Cardiac muscle cell (in vitro differentiated cells and primary cell): ENCODE measurements around the gene DCAF15. TPM values are rescaled to one million over a fixed set of nuclear protein-coding genes. Genes with fewer than 3 reads are reported as not detected.

Experiments
- DNase-seq, 2 donors: peaks; one replicate each; pipeline versions ENCODE4 v3.0.0 to v3.0.0-alpha.2; 2010 to 2017; ENCODE audit warnings: low read depth in 1 of 2, low spot score in 1 of 2
- H3K27ac ChIP-seq: fragments of 200-600 bp; sonication (generic); 2 replicates; pipeline ENCODE4 v1.5.1; 2016
- H3K27me3 ChIP-seq: fragments of 200-600 bp; sonication (generic); 2 replicates; pipeline ENCODE4 v1.6.0; 2016; ENCODE audit warnings: control low read depth
- H3K36me3 ChIP-seq: fragments of 200-600 bp; sonication (generic); 2 replicates; pipeline ENCODE4 v1.5.1; 2016; ENCODE audit warnings: control low read depth
- H3K4me1 ChIP-seq: fragments of 200-600 bp; sonication (generic); 2 replicates; pipeline ENCODE4 v1.8.1; 2017; ENCODE audit warnings: low read depth, mild to moderate bottlenecking, mixed run types
- H3K4me3 ChIP-seq: fragments of 200-600 bp; sonication (generic); 2 replicates; pipeline ENCODE4 v1.5.1; 2016; ENCODE audit warnings: mild to moderate bottlenecking
- H3K9me3 ChIP-seq: fragments of 200-600 bp; sonication (generic); 2 replicates; pipeline ENCODE4 v1.5.1; 2017; ENCODE audit warnings: low read depth, mild to moderate bottlenecking, control low read depth
- polyA plus RNA-seq: library from polyadenylated mRNA; unstranded; fragments of >200 nt; fragmentation: Nextera tagmentation; extraction: Ambion mirVana; gene quantifications from 2 replicates; pipeline ENCODE4 v1.2.1, GENCODE V29; 2016
- total RNA-seq: library from RNA; depleted of rRNA; stranded (reverse); fragments of >200 nt; gene quantifications from 2 replicates; pipeline ENCODE4 v1.2.3, GENCODE V29; 2016
- TF ChIP-seq, protein P1 (sequence below): IDR thresholded peaks from 2 replicates; pipeline ENCODE4 v1.5.1; 2012; ENCODE audit warnings: low read depth, mild to moderate bottlenecking, low read length

Gene DCAF15
- total and polyA plus RNA-seq, 2 experiments from 2014 or later: 33.3 to 44.6 TPM

GRCh38 chr19:13987101-13987890, 35.0 kb downstream of the DCAF15 start:
- TF ChIP-seq, protein P1, sequence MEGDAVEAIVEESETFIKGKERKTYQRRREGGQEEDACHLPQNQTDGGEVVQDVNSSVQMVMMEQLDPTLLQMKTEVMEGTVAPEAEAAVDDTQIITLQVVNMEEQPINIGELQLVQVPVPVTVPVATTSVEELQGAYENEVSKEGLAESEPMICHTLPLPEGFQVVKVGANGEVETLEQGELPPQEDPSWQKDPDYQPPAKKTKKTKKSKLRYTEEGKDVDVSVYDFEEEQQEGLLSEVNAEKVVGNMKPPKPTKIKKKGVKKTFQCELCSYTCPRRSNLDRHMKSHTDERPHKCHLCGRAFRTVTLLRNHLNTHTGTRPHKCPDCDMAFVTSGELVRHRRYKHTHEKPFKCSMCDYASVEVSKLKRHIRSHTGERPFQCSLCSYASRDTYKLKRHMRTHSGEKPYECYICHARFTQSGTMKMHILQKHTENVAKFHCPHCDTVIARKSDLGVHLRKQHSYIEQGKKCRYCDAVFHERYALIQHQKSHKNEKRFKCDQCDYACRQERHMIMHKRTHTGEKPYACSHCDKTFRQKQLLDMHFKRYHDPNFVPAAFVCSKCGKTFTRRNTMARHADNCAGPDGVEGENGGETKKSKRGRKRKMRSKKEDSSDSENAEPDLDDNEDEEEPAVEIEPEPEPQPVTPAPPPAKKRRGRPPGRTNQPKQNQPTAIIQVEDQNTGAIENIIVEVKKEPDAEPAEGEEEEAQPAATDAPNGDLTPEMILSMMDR: no peak
- H3K9me3 ChIP-seq: no peaks in the 10 kb centered on the region
- H3K36me3 ChIP-seq: no peaks in the 10 kb centered on the region
- no peak for DNase-seq
- no peaks in the 10 kb centered on the region for H3K27me3 ChIP-seq
- H3K27ac ChIP-seq: peak overlapping the region; percentile 49
- peaks cover 13% of the 10 kb centered on the region for H3K4me1 ChIP-seq
- H3K4me3 ChIP-seq: no peak overlapping the region

GRCh38 chr19:13989487-13989886, 37.2 kb downstream of the DCAF15 start:
- DNase-seq: no peak
- Histone ChIP-seq H3K27me3 (no peaks in the 10 kb centered on the region), H3K9me3 (no peaks in the 10 kb centered on the region), H3K4me1 (peaks cover 13% of the 10 kb centered on the region), H3K4me3 (no peak overlapping the region), H3K27ac (no peak overlapping the region), H3K36me3 (no peaks in the 10 kb centered on the region)
- TF ChIP-seq, protein P1: no peak

GRCh38 chr19:13990085-13990484, 37.8 kb downstream of the DCAF15 start:
- DNase-seq: no peak
- no peaks in the 10 kb centered on the region for H3K9me3 ChIP-seq
- H3K4me1 ChIP-seq: peaks cover 13% of the 10 kb centered on the region
- TF ChIP-seq, protein P1: no peak
- H3K4me3 ChIP-seq: no peak overlapping the region
- no peak overlapping the region for H3K27ac ChIP-seq
- no peaks in the 10 kb centered on the region for H3K36me3 ChIP-seq
- no peaks in the 10 kb centered on the region for H3K27me3 ChIP-seq

DNA sequence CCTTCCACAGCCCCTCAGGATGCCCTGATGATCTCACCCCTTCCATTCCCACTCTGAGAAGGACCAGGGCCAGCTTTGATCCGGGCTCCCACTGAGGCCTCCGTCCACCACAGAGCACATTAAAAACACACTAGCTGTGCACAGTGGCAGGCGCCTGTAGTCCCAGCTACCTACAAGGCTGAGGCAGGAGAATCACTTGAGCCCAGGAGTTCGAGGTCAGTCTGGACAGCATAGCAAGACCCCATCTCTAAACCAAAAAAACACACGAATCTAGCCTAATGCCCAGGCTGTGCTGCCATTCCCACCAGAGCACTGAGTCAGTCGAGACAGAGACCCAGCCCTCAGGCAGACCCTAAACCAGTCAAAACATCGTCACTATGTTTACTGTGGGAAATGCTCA, 39.7 kb downstream of the DCAF15 start:
- Histone ChIP-seq H3K4me1 (no peaks in the 10 kb centered on the region), H3K27ac (no peak overlapping the region), H3K36me3 (no peaks in the 10 kb centered on the region), H3K9me3 (no peaks in the 10 kb centered on the region), H3K27me3 (no peaks in the 10 kb centered on the region), H3K4me3 (no peak overlapping the region)
- DNase-seq: no peak
- TF ChIP-seq, protein P1: no peak

DNA sequence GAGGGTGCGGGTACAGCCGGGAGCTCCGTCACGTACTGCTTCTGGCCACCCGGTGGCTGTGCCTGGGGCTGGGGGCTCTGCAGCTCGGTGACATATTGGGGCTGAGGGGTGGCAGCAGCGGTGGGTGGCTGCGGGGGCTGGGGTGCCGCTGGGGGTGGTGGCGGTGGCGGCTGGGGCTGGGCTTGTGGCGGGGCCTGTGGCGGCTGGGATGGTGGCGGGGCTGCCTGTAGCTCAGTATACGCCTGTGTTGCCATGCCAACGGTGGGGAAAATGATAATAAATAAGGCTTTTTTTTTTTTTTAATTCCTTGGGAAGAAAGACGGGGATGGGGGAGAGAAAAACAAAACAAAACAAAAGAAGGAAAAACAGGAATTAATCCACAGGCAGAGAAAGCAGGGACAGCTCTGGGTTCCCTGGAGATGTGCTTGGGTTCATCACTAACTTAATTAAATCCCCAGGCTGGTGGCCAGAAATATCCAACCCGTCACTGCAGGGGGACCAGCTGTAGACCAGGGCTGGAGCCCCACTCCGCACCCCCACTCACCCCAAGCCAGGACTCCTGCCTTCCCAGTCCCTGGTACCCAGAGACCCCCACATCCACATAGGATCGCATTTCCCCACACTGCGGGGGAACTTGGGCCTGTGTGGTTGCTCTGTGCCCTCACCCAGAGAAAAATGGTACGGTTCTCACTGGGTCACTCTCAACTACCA, 41.4 kb downstream of the DCAF15 start:
- H3K36me3 ChIP-seq: no peaks in the 10 kb centered on the region

More for the DNA sequence above, 41.4 kb downstream of the DCAF15 start:
- no peaks in the 10 kb centered on the region for H3K27me3 ChIP-seq
- H3K9me3 ChIP-seq: no peaks in the 10 kb centered on the region
- TF ChIP-seq, protein P1: no peak
- H3K27ac ChIP-seq: no peak overlapping the region
- H3K4me1 ChIP-seq: no peaks in the 10 kb centered on the region
- DNase-seq: no peak
- H3K4me3 ChIP-seq: no peak overlapping the region
